GM18498 (cell line): ENCODE data around the gene NTPCR.
"Not testable (repeated sequence)": the region's sequence is repeated elsewhere in the genome, so short reads cannot be mapped to it uniquely, and the experiment has no call there.

Experiments used
- ATAC-seq: cut with Tn5 transposase; IDR thresholded peaks from one replicate; pipeline ENCODE4 v1.9.1; 2021; ENCODE audit warnings: mild to moderate bottlenecking, moderate library complexity; ENCODE audit not compliant: unreplicated experiment

NTPCR gene

DNA sequence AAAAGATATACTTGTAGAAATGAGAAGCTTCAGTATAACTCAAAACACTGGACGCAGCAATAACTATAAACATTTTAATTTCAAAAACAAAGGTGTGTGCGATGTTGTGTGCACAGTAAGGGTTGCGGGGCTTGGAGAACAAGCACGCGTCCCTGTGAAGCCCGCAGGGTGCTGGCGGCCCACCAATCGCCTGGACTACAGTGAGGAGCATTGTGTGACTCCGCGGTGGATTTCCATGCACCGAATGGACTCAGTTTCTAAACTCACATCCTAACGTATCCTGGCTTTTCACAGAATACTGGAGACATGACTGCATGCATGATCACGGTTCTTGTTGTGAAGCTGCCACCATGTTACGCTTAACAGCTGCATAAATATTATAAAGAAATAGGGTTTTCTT lies 33.0 kb downstream of the NTPCR start:
- ATAC-seq = no peak

DNA sequence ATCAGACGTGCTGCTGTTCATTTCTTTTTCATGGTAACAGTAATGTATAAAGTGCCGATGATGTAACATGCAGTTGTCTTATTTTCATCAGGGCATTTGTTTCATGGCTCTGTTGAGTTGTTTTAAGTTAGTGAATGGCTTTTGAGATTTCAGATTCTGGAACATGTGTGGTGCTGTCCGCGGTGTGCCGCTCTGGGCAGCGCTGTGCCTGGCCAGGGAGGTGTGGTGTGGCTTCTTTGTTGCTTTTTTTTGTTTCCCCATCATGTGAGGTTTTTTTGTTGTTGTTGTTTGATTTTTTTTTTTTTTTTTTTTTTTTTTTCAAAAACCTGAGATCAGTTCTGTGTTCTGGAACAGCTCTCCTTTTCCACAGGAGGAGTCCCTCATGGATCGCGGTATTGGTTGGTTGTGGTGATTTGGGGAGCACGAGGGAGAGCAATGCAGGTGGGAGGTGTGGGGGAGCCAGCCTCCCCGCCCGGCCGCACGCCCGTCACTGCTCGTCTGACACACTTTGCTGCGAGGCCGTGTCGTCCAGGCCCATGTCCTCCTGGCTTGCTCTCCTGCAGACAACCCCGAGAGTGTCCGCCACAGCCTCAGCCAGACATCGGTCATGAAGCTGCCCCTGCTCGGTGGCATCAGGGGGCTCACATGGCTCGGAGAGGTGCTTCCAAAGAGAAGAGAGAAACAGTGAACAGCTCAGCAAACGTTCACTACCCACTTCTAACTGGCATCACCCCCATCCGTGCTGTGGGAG lies 33.6 kb downstream of the NTPCR start:
- ATAC-seq = no peak

DNA sequence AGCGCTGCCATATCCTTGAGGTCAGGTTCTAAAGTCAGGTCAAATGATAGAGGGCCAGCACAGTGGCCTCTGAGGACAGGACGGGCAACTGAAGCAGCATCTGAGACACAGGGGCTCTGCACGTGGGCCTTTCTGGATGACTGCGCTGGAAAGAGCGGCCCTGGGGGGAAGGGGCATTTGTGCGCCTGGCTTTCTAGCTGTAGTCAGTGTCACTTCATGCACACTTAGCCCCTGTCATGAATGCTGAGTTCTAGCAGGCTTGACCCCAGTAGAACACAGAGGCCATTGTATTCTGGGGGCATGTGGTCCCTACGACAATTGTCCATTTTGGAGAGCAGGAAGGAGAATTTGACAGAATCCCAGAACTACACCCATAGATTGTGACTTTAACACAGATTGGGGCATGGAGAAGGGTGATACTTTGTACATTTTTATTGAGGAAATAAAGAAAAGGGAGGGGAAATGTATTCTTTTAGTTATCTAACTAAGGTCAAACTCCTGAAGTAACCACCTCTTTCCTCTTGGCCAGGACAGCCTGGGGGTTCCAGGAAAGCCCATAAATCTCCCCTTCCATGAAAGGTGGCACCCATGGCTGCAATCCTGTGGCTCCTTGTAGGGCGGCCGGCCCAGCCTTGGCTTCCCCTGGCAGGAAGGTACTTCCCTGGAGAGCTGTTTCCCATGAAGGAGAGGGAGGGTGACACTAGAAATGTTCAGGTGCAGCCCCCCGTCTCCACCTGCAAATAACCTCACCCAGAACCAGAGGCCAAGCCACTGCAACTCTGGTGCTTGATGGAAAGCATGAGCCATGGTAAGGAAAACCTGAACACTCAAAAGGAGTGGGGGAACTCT lies 34.4 kb downstream of the NTPCR start:
- no peak for ATAC-seq

DNA sequence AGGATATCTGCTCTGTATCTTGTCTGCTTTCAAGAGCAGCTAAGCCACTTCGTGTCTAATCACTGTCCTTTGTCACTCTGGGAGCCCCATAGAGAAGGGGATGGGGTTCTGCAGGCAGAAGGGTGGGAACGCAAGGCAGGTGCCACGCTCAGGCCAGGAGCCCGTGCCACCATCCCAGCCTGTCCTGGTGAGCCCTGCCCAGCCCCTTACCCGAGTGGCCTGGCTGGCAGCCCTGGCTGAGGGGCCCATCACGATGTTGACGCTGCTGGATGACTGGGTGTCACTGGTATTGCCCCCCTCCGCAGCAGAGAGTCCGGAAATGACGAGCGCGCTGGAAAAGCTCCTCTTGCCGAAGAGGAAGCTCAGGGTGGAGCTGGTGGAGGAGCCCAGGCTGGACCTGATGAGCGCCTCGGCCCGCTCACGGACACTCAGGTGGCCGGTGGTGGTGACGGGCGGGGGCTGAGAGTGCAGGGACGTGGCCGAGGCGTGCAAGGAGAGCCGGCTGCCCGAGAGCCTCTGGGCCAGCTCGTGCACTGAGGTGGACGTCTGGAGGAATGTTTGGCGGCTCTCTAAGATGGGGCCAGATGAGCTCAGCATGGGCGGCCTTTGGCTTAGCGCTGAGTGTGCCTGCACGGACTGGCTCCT lies 35.6 kb downstream of the NTPCR start:
- ATAC-seq = no peak

DNA sequence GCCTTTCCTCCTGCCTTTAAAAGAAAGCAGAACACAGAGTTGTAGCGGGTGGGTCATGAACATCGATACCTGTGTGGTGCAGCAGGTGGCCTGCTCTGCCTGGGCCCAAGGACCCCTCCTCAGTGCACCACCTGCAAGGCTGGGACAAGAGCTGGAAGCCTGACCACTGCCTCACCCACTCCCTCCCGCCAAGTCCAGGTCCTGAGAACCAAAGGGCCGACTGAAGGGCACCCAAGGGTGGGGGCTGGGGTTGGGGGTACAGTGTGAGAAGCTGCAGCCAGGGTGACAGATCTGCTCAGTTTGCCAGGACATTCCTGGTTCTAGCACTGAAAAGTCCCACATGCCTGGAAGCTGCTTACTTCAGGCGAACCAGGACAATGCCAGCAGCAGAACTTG lies 36.1 kb downstream of the NTPCR start:
- ATAC-seq = no peak

DNA sequence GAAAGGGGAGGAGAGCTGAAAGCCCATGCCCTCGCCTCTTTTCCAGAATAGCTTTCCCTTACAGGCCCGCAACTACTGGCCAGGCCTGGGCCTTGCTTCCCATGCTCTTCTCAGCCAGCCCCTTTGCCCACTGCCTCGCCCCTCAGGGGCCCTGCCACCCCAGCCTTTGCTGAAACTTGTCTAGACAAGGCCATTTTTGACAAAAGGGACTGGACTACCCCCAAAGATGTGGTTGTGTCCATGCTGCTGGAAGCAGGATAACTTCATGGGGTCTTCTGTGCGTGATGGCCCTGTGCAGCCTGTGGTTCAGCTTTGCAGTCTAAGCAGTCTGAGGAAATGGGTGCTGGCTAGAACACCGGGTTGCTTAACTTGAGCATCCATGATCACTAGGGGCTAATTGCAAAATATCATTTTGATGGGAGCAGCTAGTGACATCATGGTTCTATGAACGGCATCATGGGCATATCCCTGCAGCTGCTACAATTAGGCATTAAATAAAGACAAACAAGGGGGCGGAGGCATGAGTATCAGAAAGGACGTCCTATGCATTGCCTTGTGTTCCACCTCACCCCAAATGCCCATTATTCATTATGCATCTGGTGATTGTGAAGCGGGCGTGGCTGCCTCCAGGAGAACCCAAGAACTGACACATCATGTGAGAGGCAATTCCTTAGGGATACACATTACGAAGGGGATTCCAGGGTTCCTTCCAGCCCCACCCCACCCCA lies 36.8 kb downstream of the NTPCR start:
- ATAC-seq = no peak

DNA sequence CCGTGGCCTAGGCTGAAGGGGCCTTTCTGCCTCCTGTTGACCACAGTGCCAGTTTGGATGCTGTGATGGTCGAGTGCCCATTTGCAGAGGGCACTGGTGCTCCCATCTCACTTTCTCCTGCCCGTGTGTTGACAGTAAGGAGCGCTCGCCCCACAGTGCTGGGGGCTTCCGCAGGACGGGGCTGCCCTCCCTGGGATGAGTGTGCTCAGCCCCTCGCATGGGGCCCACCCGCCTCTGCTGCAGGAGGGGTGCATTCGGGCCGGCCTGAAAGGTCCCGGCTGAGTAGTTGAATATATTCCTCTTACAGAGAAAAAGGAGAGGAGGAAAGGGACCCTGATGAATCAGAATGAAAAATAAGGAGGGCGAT lies 37.3 kb downstream of the NTPCR start:
- no peak for ATAC-seq

DNA sequence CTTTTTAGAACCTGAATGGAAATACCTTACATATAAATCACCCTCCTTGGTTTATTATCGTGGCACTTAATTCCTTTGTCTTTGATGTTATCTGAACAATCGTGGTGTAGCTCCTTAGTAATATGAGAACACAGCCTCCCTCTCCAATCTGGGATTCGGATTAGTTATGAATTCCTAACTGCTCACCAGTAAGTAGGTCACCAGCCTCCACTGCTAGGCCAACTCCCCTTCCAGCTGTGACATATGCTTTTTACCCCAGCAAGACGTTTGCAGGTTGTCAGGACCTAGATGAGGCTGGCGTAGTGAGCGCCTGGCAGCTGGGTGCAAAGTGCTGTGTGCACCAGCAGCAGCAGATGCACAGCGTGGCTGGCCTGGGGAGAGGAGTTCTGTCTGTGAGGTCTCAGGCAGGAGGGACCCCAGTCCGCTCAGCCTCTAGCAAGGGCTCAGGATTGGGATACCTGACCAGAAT lies 38.2 kb downstream of the NTPCR start:
- no peak for ATAC-seq

DNA sequence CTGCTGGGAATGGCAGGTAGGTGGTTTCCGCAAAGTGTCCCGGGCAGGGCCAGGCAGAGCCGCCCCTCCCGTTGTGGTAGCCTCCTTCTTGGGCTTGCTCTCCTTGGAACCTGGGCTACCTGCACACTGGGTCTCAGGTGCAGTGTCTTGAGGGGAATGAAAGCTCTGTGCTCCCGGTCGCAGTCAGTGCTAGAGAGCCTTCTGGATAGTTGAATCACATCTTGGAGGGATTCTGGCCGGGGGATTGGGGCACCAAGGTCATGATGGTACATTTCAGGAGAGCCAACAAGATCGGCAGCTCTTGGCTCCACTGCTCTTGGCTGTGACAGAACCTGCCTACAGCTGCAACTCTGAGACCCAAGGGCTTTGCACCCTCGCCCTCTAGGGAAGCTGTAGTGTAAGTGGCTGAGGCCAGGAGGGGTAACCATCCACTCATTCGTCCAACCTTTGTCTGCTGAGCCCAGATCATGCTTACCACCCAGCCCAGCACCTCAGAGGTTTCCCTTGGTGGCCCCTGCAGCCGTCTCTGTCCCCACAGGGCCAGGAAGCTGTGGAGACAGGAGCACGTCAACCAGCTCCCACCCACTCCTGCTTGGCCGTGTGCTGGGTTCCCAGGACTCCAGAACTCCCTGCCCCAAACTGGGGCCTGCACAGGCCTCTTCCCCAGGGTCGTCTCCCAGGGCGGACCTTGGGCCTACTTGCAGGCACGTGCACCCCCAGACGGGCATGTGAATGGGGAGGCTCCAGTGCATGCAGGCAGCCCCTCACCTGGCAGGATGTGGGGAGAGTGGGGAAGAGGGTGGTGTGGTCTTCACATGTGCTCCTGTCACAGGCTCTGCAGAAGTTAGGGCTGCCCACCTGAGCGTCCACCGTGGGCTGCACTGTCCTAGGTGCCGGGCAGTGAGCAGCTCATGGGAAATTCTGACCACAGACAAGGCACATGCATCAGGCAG lies 40.0 kb downstream of the NTPCR start:
- ATAC-seq = no peak

DNA sequence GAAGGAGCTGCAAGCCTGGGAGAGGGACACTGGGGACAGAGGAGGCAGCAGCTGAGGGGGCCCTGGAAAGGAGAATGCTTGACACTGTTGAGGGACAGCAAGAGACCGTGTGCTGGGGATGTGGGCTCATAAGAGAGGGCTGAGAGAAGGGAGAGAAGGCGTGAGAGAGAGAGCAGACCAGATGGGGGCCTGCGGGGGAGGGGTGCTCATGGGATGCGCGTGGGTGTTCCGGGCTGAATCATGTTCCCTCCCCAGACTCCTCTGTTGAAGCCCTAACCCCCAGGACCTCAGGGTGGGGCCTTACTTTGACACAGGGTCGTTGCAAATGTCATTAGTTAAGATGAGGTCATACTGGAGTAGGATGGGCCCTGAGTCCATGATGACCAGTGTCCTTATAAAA lies 40.8 kb downstream of the NTPCR start:
- ATAC-seq = no peak

DNA sequence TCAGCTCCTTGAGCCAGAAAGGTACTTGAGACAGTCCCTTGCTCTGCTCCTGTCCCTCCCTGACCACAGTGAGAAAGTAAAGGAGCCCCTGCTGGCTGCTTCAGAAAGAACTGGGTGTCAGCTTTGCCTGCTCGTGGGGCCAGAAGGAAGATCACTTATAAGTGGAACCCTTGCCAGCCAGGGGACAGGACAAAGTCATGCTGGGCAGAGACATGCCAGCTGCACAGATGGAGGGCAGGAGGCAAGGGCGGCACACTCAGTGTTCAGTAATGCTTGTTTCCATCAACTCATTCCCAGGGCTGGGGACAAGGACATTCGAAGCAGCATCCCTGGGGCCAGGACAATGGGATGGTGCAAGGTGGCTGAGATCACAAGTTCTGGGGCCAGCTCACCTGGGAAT lies 41.8 kb downstream of the NTPCR start:
- no peak for ATAC-seq

DNA sequence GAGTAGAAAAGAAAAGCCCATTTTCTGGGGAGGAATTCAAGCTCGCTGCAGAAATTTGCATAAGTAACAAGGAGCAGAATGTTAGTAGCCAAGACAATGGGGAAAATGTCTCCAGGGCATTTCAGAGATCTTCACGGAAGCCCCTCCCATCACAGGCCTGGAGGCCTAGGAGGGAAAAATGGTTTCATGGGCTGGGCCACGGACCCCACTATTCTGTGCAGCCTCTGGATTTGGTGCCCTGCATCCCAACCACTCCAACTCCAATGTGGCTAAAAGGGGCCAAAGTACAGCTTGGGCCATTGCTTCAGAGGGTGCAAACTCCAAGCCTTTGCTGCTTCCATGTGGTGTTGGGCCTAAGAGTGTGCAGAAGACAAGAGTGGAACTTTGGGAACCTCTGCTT lies 43.1 kb downstream of the NTPCR start:
- ATAC-seq = no peak

DNA sequence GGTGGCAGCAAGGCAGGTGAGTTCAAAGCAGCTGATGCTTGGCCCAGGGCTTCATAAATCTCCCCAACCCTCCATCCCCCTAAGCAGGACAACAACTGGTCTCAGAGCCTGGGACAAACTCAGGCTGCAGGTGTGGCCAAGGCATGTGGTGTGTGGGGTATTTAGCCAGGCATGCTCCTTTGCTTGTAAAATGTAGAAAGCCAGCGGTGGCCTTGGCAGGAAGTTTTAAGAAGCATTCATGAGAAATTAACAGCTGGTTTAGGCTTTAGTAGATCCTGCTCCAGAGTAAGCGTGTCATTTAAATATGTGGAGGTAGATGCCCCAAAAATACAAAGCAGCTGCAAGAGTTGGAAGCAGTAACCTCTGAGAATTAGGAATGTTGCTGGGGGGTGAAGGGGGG lies 44.8 kb downstream of the NTPCR start:
- ATAC-seq = no peak

DNA sequence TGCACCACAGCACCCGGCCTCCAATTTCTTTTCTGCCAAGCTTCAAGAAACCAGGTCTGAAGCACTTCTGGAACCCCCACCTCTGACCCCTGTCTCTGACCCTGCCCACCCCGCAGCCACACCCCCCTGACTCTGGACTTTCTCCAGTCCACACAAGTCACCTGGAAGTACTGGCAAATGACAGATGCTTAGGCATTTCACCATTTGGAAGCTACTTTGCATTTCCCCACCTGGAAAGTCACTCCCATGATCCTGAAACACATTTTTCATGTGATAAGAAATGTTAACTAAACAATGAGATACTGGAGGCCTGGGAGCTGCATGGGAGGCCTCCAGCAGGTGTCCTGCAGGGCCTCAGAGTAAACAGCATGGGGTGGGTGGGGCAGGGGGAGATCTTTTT lies 45.7 kb downstream of the NTPCR start:
- no peak for ATAC-seq

DNA sequence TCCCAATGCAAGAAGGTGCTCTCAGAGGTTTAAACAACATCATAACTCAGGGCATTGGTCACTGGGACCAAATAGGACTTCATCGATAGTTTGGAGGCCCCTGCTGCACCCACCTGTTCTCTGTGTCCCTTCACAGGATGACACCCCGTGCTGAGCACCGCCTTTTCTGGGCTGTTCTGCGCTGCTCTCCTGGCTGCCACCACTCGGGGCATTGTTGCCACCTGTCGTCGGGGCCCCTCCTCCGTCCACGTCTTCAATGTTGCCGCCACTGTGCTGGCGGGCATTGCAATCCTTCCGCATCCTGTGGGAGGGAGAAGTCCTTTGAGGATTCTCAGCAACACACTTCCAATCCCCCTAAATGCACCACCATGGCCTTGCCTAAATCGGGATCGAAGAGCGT lies 47.7 kb downstream of the NTPCR start:
- ATAC-seq = no peak

DNA sequence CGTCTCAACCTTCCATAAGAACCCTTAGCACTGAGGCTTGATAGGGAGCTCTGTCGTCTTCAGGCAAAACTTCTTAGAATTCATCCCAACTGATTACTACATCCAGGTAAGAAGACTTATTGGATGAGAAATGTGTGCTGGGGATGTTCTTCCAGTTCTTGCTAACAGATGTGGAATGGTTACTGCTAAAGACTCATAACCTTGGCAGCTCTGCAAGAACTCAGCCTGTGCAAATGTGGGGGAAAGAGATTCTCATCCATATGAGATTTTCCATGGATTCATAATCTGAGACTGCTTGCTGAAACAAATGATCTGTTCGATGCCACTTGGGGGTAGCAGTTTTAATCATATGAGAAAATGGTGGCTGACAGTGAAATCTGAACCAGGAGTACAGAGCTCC lies 48.2 kb downstream of the NTPCR start:
- no peak for ATAC-seq

DNA sequence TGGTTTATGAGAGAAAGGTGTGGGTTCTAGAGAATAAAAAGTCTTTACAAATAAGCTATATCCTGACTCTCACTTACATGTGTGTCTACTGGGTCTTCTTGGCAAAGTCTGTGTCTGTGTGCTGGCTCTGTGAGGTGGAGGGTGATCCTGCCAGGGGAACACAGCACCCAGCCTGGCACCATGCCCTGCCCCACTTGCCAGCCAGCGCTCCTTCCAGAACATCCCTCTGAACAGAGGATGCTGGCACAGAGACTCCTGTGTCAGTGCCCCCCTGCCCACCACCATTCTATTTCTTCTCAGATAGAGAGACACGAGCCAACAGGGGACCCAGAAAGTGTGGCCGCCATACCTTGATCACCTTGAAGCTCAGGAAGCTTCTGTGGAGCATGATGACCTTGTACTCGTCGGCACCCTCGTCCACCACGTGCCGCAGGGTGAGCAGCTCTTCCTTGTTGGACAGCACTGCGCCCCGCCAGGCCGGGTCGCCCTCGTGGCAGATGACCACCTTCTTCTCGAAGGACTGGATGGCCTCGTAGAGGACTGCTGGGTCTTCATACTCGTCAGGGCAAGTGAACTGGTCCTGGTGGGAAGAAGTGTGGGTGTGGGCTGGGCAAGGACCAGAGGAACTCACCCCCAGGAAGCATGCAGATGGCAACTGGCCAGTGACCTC lies 49.7 kb downstream of the NTPCR start:
- no peak for ATAC-seq

DNA sequence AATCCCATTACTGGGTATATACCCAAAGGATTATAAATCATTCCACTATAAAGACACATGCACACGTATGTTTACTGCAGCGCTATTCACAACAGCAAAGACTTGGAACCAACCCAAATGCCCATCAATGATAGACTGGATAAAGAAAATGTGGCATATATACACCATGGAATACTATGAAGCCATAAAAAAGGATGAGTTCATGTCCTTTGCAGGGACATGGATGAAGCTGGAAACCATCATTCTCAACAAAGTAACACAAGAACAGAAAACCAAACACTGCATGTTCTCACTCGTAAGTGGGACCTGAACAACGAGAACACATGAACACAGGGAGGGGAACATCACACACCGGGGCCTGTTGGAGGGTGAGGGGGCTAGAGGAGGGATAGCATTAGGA lies 53.2 kb downstream of the NTPCR start:
- ATAC-seq = not testable (repeated sequence)

DNA sequence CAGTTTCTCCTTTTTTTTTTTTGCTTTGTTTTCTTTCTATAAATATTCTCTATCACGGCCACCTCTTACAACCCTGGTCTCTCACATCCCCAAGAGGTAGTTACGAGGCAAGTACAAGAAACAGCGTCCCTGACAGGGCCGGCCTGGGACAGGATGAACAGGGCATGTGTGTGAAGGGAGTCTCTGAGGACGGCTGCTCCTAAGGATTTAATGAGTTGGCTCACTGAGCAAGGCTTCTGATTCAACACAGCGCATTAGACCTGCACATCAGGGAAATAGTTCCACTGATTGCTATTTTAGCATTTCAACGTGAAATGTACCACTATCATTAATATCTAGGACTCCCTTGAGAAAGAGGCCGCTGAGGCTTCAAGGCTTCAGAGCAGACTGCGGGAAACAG lies 54.0 kb downstream of the NTPCR start:
- no peak for ATAC-seq

DNA sequence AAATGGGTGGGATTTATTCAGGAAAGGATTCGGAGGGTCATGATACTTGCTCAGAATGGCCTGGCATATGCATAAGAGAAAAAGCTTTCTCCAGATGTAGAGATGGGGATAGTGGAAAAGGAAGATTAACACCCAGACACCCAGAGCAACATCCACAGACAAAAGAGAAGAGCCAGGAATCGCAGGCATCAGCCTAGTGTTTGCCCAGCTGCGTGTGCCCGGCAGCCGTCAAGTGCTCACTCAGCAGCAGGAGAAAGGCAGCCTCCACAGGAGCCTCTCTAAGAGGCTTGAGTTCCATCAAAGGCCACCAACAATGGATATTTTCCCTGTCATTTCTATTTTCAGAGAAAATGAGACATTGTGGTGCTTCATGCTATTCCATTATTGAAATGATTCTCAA lies 54.7 kb downstream of the NTPCR start:
- no peak for ATAC-seq
